Measurements from ENCODE around the gene AK9.
"Not testable (repeated sequence)": the region's sequence is repeated elsewhere in the genome, so short reads cannot be mapped to it uniquely, and the experiment has no call there.

AK9 gene

GRCh38 chr6:109690737-109691621 lies at the start of gene AK9, which contains the start of gene FIG4:
AK9 (minus strand) TSS chr6:109691202; CDS start chr6:109675745, 15,457 bp downstream.
FIG4 (plus strand) TSS chr6:109691296; CDS start chr6:109691436, 140 bp downstream.
- DNase-seq (ENCODE audit: low spot score): peak; percentile 93

- no peak for DNase-seq (ENCODE audit: low spot score)
Measured at GRCh38 chr6:109740787-109741186, 49.8 kb upstream of the AK9 start.

GRCh38 chr6:109739686-109740085 lies 48.7 kb upstream of the AK9 start:
- no peak for DNase-seq (ENCODE audit: low spot score)

- DNase-seq (ENCODE audit: low spot score): no peak
Measured at GRCh38 chr6:109738667-109739066, 47.7 kb upstream of the AK9 start.

GRCh38 chr6:109738255-109738654 lies 47.3 kb upstream of the AK9 start:
- no peak for DNase-seq (ENCODE audit: low spot score)

DNA sequence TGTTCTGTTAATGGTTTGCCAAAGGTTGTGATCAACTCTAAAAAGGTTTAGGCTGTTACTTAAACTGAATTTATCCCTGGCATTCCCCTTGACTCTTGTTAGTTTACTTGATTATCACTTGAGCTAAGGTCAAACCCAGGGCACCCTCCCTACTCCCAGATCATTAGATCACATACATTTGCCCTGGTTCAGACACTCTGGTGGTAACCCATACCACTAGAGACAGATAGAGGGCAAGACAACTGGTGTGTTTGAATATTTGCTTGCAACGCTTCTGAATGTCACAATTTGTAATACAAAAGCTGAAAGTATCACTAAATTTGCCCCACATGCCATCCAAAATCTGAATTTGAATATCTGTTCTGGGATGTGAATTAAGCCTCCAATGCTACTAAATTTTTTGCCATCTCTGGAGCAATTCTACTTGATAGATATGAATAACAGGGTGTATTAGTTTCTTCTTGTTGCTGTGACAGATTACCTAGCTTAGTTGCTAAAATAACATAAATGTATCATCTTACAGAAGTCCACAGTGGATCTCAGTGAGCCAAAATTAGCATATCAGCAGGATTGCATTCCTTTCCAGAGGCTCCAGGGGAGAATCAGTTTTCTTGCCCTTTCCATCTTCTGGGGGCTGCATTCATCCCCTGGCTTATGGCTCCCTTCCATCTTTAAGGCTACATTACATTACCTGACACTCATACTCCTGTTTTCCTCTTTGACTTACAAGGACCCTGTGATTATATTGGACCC lies 45.4 kb upstream of the AK9 start:
- no peak for DNase-seq (ENCODE audit: low spot score)

GRCh38 chr6:109725250-109725649 lies 34.2 kb upstream of the AK9 start:
- not testable (repeated sequence) for DNase-seq (ENCODE audit: low spot score)

- peak; percentile 10 for DNase-seq (ENCODE audit: low spot score)
Measured at GRCh38 chr6:109722564-109723254, 31.7 kb upstream of the AK9 start.

- peak; percentile 11 for DNase-seq (ENCODE audit: low spot score)
Measured at GRCh38 chr6:109722011-109722410, 31.0 kb upstream of the AK9 start.

DNA sequence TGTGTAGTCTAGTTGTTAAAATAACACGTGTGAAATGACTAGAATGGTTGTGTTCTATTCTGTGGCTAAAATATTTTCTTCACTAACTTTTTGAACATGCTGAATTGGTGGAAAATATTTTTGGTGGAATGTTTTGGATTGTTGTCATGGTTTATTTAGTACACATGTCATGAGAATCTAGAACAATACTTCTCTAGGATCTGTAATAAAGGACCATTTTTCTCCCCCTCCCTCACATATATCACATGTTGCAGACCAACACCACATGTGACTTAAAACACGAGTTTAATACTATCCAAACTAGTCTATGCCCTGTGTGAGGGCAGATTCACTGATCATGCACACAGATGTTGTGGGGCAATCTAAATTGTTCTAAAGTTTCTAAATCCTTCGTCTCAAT lies 29.3 kb upstream of the AK9 start:
- peak; percentile 24 for DNase-seq (ENCODE audit: low spot score)

- no peak for DNase-seq (ENCODE audit: low spot score)
Measured at GRCh38 chr6:109718991-109719390, 28.0 kb upstream of the AK9 start.

- no peak for DNase-seq (ENCODE audit: low spot score)
Measured at GRCh38 chr6:109717971-109718370, 27.0 kb upstream of the AK9 start.

DNA sequence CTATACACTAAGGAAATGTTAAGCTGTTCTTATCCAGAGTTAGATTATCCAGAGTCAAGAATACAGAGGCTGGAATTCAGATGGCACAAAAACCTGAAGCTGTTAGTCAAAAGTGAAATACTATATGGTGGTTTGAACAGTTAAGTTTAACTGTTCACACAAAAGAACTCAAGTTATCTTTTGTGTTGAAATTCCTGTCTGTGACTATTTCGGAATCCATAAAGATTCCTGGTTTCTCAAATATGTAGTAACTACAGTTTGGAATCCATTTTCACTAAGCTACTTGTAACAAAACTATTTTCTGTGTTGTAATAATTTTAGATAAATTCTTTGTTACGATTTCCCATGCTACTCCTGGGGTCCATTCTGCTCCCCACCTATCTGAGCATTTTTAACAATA lies 24.6 kb upstream of the AK9 start:
- no peak for DNase-seq (ENCODE audit: low spot score)

DNA sequence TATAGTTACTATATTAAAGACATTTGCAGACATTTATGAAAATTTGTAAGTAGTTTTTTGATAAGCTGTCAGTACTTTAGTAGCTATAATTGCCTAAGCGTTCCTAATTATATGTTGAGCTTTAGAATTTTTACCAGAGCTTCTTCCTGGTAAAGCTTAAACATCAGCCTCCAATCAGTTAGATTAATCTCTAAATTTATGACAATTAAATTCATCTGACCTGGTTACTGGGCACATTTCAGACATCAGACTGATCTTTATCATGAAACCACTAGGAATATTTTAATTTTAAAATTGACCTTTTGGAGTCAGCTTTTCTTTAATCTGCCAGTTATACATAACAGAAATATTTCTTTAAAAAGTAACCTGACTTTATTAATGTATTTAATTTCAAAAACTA lies 23.6 kb upstream of the AK9 start:
- no peak for DNase-seq (ENCODE audit: low spot score)

DNA sequence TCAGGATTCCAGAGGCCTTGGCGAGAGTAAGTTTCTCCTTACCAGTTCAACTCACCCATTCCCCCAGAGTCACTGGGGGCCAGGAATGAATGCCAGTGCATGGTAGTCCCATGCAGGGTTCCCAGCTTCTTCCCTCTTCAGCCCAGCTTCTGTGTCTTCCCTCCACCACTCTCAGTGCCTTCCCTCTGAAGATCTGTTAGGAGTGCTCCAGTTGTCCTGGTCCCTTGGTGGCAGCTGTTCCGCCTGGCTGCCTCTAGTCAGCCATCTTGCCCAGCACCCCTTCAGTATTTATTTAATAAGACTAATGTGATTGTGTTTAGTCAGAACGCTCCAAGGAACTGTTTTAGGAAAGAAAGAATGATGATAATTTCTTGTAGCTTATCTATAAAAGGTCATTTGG lies 23.2 kb upstream of the AK9 start:
- DNase-seq (ENCODE audit: low spot score): no peak

- DNase-seq (ENCODE audit: low spot score): no peak
Measured at GRCh38 chr6:109713097-109713496, 22.1 kb upstream of the AK9 start.

DNA sequence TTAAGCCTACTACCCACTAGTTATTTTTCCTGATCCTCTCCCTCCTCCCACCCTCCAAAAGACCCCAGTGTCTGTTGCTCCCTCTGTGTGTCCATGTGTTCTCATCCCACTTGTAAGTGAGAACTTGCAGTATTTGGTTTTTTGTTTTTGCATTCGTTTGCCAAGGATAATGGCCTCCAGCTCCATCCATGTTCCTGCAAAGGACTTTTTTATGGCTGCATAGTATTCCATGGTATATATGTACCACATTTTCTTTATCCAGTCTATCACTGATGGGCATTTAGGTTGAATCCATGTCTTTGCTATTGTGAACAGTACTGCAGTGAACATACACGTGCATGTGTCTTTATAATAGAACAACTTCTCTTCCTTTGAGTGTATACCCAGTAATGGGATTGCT lies 17.1 kb upstream of the AK9 start:
- not testable (repeated sequence) for DNase-seq (ENCODE audit: low spot score)

- no peak for DNase-seq (ENCODE audit: low spot score)
Measured at GRCh38 chr6:109706513-109706912, 15.5 kb upstream of the AK9 start.

- DNase-seq (ENCODE audit: low spot score): peak; percentile 78
Measured at GRCh38 chr6:109705258-109705657, 14.3 kb upstream of the AK9 start.

DNA sequence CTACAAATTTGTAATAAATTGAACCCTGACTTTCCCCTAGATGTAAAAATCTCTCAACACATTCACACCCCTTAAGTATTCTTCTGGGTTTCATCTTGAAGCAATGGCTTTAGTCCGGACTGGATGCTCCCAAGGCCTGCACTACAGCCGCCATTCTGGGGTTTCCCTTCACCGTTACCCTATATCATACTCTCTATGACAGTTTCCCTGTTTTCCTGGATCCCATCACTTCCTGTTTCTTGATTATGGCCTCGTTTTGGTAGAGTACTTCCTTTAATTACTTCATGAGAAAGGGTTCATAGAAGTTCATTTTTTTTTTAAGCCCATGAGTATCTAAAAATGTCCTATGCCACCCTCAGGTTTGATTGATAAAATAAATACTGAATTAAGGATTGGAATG lies 11.8 kb upstream of the AK9 start:
- DNase-seq (ENCODE audit: low spot score): no peak

DNA sequence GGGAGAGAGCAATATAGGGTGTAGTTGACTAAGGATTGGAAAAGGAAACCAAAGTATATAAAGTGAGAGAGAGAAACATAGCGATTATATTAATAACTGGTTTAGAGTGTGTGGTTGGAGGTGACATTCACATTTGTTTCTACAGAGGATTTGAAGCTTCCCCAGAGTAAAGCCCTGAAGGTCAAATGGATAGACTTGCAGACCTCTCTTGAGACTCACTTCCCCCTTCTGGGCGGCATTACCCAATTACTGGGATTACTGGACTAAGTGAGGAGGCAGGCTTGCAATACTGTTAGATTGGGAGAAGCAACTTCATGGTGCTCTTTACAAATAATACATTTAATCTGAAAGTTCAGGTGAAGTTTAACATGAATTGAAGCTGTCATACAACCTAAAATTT lies 10.8 kb upstream of the AK9 start:
- DNase-seq (ENCODE audit: low spot score): no peak

DNA sequence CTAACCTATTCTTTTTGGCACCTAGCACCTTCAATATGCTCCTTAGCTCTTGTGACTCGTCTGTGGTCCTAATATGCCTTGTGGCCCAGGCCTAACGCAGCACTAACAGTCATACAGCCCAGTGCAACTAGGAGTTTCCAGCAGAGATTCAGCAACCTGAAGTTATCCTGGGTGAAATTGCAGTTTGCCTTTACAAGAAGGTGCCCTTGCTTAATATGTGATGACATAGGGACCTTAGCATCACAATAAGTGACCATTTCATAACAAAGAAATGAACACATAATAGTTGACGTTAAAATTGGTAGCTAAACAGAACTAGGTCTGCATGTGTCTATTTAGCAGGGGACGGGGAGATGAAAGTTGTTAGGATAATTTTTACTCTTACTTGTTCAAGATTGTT lies 10.2 kb upstream of the AK9 start:
- no peak for DNase-seq (ENCODE audit: low spot score)

DNA sequence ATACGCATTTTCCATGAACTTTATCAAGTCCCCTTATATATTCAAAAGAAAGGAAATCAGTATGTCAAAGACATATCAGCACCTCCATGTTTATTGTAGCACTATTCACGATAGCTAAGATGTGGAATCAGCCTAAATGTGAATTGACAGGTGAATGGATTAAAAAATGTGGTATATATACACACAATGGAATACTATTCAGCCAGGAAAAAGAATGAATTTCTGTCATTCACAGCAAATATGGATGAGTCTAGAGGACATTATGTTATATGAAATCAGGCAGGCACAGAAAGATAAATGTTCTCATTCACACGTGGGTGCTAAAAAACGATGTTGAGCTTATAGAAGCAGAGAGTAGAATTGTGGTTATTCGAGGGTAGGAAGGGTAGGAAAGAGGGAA lies 5.4 kb upstream of the AK9 start:
- no peak for DNase-seq (ENCODE audit: low spot score)

Measured in AG20443 (cell line).